LoVo (cell line): ENCODE data around the gene LLGL1.

ENCODE experiments used
- DNase-seq: peaks from one replicate; pipeline ENCODE4 v3.0.0-alpha.2; 2016; ENCODE audit warnings: low spot score

LLGL1 gene

DNA sequence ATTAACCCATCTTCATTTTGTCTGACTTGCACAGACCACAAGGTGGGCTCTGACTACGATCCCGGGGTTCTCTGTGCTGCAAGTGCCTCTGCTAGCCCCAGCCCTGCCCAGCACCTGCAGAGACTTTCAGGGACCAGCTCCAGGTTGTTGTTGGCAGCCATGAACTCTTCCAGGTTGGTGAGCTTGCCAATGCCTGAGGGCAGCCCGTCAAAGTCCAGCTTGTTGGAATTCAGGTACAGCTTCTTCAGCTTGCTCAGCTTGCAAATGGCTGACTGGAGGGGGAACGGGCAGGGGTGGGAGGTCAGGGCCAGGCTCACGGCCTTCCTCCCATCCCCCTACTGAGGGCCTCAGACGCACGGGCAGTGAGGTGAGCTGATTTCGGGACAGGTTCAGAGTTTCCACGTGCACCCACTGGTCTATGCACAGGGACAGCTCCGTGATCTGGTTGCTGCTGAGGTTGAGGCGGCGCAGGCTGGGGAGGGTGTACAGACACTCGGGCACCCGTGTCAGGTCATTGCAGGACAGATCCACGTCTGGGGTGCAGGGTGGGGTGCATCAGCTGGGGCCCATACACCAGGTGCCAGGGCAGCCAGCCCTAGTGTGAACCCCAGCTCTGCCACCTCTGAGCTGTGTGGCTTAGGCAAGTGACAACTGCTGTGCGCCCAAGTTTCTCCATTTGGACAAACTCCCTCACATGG, 27.9 kb downstream of the LLGL1 start:
- DNase-seq: no peak

DNA sequence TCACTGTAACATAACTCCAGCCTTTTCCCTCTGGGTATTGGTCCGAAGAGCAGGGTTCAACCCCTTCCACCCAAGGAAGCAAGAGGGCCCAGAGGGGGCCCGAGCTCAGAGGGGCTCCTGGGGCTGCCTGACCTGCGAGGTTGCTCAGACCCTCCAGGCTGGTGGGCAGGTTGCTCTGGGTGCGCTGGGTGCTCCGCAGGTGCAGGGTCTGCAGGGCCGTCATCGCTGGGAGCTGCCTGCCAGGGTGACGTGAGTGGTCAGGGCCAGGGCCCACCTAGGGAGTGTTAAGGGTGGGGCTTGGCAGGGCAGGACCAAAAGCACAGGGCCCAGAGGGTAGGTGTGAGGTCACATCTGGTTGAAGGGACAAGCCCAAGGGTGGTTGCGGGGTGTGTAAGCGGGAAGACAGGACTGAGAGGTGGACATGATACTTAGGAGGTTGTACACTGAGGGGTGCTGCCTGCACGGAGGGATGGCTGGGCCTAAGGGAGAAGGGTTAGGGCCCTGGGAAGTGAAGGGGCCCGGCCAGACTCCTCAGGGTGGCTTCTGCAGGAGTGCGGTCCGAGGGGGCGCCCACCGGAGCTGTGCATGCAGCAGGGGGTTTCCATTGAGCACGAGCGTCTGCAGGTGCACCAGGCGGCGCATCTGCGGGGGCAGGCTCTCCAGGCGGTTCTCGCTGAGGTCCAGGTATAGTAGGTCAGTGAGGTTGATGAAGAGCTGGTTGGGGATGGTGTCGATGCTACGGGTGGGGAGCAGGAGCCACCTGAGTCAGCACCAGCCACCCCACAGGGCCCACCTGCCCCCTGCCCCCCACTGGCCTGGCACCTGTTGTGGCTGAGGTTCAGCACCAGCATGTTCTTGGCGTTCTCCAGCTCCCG, 28.7 kb downstream of the LLGL1 start:
- no peak for DNase-seq

- DNase-seq: no peak
These were observed 29.6 kb downstream of the LLGL1 start for GRCh38 chr17:18254888-18255649.

DNA sequence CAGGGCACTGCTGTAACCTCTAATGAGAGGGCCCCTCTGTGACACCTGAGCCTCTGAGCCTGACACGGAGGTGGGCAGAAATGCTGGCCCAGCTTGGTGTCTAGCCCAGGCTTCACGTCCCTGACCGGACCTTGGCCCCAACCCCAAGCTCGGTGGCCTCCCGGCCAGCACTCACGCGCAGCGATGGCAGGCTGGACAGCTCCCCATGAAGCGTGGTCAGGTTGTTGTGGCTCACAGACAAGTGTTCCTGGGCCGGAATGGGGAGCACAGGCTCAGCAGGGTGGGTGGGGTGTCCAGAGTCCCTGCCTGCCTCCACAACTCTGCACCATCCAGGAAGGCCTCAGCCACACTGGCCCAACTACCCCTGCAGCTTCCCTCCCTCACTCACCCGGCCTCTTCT, 30.9 kb downstream of the LLGL1 start:
- DNase-seq: no peak

DNA sequence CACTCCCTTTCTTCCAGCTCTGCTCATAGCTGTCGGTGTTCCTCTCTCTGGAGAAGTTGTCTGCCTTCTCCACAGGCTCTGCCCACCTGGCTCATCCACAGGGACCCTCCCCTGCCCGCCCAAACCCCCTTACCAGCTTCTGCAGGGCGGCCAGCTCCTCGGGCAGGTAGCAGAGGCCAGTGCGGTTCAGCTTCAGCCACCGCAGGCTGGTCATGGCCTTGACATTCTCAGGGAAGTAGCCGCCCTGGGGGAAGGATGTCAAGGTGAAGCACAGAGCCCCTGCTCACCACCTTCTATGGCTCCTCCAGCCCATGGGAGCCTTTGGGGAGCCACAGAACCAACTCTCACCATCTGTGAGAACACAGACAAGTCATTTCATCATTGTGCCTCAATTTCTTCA, 31.3 kb downstream of the LLGL1 start:
- no peak for DNase-seq

DNA sequence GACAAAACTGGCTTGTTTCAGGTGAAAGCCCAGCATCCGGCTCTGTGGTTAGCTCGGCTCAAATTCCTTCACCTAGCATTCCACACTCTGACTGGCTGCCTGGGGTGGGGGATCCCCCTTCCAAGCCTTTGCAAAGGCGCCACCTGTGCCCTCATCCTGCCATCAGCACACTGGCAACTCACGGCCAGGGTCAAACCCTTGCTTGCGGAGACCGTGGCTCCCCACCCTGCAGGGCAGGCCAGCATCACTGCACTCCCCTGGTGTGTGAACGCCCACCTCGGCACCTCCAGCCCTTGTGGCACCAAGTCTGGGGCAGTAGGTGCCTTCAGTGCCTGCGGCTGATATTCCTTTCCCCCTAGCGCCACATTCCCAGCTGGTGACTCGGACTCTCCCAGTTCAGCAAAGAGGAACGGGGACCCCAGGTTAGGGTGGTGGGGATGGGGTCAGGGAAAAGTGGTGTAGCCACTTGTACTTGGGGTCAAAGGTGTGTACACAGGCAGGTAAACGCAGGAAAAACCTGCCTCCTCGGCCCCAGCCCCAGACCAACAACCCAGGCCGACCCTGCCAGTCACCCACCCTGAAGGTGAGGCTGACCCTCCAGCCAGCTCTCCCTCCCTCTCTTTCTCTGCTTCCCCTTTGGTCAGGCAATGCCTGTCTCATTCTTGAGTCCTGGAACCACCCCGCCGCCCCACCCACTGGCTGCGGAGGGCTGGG, 32.0 kb downstream of the LLGL1 start:
- peak; percentile 60 for DNase-seq

DNA sequence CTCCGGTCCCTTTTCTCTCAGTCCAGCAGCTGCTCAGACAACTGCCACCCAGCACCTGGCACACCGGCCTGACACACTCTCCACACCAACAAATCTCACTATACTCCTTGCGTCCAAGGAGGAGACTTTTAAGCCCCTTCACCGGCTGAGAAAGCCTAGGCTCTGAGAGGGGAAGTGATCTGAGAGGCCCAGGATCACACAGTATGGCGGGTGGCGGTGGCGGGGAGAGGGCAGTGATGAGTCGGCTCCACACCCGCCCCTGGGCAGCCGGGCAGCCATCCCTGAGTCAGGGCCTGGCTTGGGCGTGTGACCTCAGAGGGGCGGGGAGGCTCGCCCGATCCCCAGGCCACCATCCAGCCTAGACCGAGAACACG, 32.5 kb downstream of the LLGL1 start:
- DNase-seq: peak; percentile 73

DNA sequence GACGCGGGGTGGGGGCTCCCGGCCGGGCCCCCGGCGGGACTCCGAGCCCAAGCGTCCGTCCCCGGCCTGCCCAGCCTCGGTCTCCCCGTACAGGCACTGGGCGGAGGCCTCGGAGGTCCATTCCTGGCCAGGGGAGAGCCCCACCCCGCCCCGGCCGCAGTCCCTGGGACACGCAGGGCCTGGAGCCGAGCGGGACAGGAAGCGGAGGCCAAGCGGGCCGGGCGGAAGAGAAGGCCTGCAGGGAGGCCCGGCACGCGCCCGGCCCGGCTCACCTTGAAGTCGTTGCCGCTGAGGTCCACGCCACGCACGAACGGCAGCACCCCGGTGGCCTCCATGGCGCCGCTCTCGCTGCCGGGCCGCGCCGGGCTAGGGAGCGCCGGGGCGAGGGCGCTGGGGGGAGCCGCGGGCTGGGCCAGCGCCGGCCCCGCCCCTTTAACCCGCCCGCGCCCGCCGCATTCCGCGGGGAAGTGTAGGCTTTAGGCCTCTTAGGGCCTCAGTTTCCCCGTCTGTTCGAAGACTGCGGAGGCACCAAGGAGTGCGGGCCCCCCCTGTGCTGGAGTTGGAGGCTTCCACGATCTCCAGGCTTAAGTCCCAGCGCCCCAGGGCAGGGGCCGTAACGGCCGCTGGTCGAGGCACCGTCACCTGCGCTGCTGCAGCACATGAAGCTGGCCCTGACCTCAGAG, 33.1 kb downstream of the LLGL1 start, which contains the start of gene FLII:
TSS of gene FLII (minus strand) at position 383 of the 683 bp plus-strand sequence. CDS start at position 335, 48 bp downstream.
- DNase-seq: peak; percentile 72

DNA sequence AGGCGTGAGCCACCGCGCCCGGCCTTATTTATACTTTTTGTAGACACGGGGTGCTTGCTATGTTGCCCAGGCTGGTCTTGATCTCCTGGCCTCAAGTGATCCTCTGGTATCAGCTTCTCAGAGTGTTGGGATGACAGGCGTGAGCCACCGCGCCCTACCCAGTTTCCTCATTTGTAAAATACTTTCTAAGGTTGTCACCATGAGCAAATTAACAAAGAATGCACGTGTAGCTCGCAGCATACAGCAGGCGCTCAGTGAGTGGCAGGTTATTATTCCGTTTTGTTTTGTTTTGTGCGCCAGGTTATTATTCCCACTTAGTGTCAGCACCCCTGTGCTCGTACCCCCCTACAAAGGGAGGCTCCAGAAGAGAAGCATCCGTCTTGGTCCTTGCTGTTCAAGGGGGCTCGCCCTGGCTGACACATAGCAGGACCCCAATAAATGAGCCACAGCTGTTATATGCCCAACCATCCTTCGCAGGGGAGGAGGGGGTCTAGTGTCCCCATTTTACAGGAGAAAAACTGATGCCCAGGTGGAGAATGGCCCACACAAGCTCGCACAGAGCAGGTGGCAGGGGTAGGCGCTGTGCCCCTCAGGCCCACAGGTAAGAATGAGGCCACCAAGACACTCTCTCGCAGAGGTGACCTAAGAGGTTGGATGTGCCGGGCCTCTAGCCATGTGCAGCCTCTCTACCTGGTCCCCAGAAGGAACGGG, 34.3 kb downstream of the LLGL1 start:
- peak; percentile 72 for DNase-seq

DNA sequence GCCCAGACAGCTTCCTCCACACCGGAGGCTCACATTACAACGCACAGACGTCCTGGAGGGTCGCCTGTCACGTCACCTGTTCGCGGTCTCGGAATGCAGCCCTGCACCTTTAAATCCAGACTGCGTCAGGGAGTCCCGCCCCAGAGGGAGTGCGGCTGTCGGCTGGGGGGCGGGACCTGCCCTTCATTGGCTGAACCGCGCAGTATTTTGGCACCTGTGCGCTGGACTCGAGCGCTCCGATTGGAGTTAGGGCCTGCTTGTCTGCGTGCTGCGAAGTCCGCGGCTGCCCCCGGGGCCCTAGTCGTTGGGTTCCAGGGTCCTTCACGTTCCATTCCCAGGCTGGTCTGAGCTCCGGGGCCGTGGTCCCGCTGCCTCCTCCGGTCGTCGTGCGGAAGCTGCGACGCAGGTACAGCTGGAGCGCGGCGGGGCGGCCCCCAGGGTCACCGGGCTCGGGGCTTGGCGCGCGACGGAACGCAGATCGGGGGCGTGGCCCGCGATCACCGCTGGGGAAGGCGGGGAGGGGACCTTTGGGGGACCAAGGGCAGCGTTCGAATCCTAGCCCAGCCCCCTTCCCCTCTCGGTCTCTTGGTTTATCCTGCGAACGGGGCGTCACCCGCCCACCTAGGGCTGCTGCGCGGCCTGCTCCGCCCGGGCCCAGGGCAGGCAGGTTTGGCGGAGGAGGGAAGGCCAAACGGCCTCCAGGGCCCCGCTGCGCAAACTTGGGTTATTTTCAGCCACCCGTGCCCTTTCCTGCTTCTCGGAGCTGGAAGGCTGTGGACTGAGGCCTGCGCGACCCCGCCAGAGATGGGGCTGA, 35.1 kb downstream of the LLGL1 start, which contains the start of gene MIEF2:
TSS of gene MIEF2 (plus strand) at position 331 of the 814 bp plus-strand sequence. CDS start 2,059 bp downstream, outside the sequence.
- peak; percentile 96 for DNase-seq

DNA sequence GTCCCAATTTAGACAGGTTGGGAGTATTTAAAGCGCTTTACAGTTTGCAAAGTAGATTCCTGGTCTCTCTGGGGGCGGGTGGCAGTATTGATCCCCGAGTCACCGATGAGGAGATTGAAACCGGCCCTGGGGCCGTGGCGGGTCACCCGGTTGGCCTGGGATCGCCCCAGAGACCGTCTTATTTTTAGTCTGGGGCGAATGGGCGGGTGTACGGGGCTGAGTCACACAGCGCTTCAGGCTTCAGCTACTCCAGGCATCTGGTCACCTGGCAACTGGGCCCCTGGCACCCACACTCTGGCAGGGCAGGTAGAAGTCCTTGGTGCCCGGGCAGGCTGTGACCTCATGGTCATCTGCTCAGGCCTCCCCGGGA, 35.7 kb downstream of the LLGL1 start:
- DNase-seq: peak; percentile 72

DNA sequence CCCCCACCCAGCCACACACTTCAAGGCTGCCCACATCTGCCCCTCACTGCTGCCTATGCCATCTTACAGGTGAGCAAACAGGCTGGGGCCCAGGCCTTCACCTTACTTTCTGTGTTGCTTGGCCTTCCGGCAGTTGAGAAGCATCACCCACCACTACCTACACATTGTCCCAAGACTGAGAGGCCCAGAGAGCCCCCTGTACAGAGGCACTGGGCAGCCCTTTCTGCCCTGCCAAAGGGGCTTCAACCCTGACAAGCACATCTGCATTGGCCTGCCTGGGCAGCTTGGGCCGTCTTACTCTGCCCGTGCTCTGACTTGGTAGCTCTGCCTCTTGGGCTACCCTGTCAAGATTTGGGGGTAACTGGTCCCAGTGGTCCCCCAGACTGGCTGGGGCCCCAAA, 36.2 kb downstream of the LLGL1 start:
- no peak for DNase-seq

DNA sequence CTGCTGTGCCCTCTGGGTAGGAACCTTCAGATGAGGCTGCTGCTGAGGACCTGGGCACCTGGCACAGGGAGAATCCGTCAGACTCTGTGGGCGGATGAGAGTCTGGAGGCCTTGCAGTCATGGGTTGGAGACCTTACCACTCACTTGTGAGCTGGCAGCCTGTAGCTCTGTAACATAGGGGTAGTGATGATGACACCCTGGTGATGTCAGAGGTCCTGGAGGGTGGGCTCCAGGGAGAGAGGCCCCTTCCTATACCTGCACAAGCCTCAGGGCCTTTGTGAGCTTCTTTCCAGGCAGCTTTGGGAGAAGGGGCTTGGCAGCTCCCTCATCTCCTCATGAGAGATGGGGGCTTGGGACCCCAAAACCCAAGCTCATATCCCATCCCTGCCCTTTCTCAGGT, 36.7 kb downstream of the LLGL1 start:
- DNase-seq: no peak

- DNase-seq: no peak
These were observed 37.2 kb downstream of the LLGL1 start for GRCh38 chr17:18262641-18263040.

GRCh38 chr17:18263885-18264682, 38.6 kb downstream of the LLGL1 start:
- DNase-seq: no peak

GRCh38 chr17:18267366-18267765, 41.9 kb downstream of the LLGL1 start:
- no peak for DNase-seq

DNA sequence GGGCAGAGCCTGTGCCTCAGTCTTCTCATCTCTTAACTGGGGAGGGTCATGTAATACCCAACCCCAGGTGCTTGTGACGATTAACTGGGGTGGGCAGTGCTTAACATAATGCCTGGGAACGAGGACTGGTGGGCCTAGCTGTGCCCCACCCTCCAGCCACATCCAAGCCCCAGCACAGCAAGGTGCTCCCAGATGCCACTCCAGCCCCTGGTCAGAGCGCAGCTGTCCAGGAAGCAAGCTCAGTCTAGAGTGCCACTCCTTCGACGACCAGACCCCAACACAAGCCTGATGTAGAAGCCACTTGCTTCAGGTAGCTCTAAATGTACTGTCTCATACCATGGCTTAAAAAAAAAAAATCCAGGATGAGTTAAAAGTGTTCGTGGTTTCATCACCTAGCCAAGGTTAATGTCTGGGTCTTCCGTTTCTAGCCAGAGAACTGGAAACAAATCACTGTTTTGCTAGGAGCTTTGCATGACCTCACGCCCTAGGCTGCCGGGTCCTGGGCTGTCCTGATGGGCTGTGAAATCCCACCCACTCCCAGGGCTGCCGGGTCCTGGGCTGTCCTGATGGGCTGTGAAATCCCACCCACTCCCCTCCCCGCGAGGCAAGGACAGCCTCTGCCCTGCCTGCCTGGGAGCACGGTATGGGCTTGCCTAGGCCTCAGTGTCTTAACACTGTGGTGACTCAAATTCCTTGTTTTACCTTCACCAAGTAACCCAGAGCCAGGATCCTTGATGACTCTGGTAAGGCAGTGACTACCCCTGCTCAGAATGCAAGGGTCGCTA, 42.7 kb downstream of the LLGL1 start:
- no peak for DNase-seq
